K562 (cell line): ENCODE measurements around the gene MTMR3. TPM values are rescaled to one million over a fixed set of nuclear protein-coding genes. Genes with fewer than 3 reads are reported as not detected.
A peak's percentile ranks its signal among the peaks of the same experiment; 100 is the strongest.

Source experiments
- ARID2 ChIP-seq: fragments of 450-650 bp; IDR thresholded peaks from 2 replicates; pipeline ENCODE4 v1.6.1; 2017; ENCODE audit warnings: antibody characterized with exemption, mild to moderate bottlenecking
- BDP1 ChIP-seq: IDR thresholded peaks from 3 replicates; pipeline ENCODE4 v1.6.1; 2011; ENCODE audit not compliant: insufficient read length, insufficient read depth
- CBFB ChIP-seq: sonication (generic); formaldehyde crosslinking; IDR thresholded peaks from 2 replicates; pipeline ENCODE4 v1.4.0; 2020; ENCODE audit warnings: mild to moderate bottlenecking, missing genetic modification reagents
- DDX20 ChIP-seq: fragments of 450-650 bp; IDR thresholded peaks from 2 replicates; pipeline ENCODE4 v1.6.1; 2016; ENCODE audit warnings: missing genetic modification characterization, low read depth, mild to moderate bottlenecking, missing compliant biosample characterization, moderate library complexity
- HSF4 ChIP-seq: fragments of 250-450 bp; sonication (Bioruptor Pico); IDR thresholded peaks from 2 replicates; pipeline ENCODE4 v2.1.2; 2022; ENCODE audit warnings: mild to moderate bottlenecking, moderate library complexity, borderline replicate concordance
- ILF3 ChIP-seq: fragments of 450-650 bp; IDR thresholded peaks from 2 replicates; pipeline ENCODE4 v1.6.1; 2018; ENCODE audit warnings: antibody characterized with exemption, mild to moderate bottlenecking, moderate library complexity, borderline replicate concordance
- MCM2 ChIP-seq: fragments of 450-650 bp; IDR thresholded peaks from 2 replicates; pipeline ENCODE4 v1.6.1; 2017; ENCODE audit warnings: low read depth, mild to moderate bottlenecking
- MIER1 ChIP-seq: fragments of 450-650 bp; IDR thresholded peaks from 2 replicates; pipeline ENCODE4 v1.6.1; 2016; ENCODE audit warnings: antibody characterized with exemption, mild to moderate bottlenecking, low read depth
- NFYB ChIP-seq: IDR thresholded peaks from 2 replicates; pipeline ENCODE4 v1.6.1; 2011; ENCODE audit warnings: mild to moderate bottlenecking, moderate library complexity; ENCODE audit not compliant: insufficient read length; ENCODE audit errors: extremely low read depth
- PML ChIP-seq: IDR thresholded peaks from 2 replicates; pipeline ENCODE4 v1.6.1; 2012; ENCODE audit warnings: low read length, inconsistent platforms
- POLR2B ChIP-seq: fragments of 450-650 bp; IDR thresholded peaks from 2 replicates; pipeline ENCODE4 v1.6.1; 2018; ENCODE audit warnings: low read depth; ENCODE audit not compliant: partially characterized antibody
- PRMT5 ChIP-seq: sonication (generic); formaldehyde crosslinking; IDR thresholded peaks from 2 replicates; pipeline ENCODE4 v1.5.0; 2020; ENCODE audit warnings: missing genetic modification reagents
- RFX5 ChIP-seq: IDR thresholded peaks from 2 replicates; pipeline ENCODE4 v1.6.1; 2011; ENCODE audit warnings: low read depth, mild to moderate bottlenecking, improper control_type of control experiment, low read length
- SP1 ChIP-seq: sonication (generic); formaldehyde crosslinking; IDR thresholded peaks from 2 replicates; pipeline ENCODE4 v1.8.1; 2022; ENCODE audit warnings: mild to moderate bottlenecking, missing genetic modification reagents
- TCF3 ChIP-seq: sonication (generic); formaldehyde crosslinking; IDR thresholded peaks from 2 replicates; pipeline ENCODE4 v1.4.0; 2020; ENCODE audit warnings: mild to moderate bottlenecking, missing genetic modification reagents
- ZBTB17 ChIP-seq: fragments of 450-650 bp; formaldehyde crosslinking; IDR thresholded peaks from 2 replicates; pipeline ENCODE4 v1.4.0; 2020; ENCODE audit warnings: mild to moderate bottlenecking
- ZFX ChIP-seq: sonication (generic); formaldehyde crosslinking; IDR thresholded peaks from 2 replicates; pipeline ENCODE4 v1.8.0; 2022; ENCODE audit warnings: mild to moderate bottlenecking, missing genetic modification reagents, moderate library complexity
- ZNF124 ChIP-seq: sonication (generic); formaldehyde crosslinking; IDR thresholded peaks from 2 replicates; pipeline ENCODE4 v1.8.1; 2022; ENCODE audit warnings: missing genetic modification reagents
- ZNF212 ChIP-seq: fragments of 450-650 bp; formaldehyde crosslinking; IDR thresholded peaks from 2 replicates; pipeline ENCODE4 v1.4.0; 2020; ENCODE audit warnings: mild to moderate bottlenecking
- ZNF24 ChIP-seq: fragments of 450-650 bp; IDR thresholded peaks from 2 replicates; pipeline ENCODE4 v1.6.1; 2016
- ZNF384 ChIP-seq: IDR thresholded peaks from 2 replicates; pipeline ENCODE4 v1.6.1; 2012; ENCODE audit warnings: low read depth, low read length, improper control_type of control experiment
- ZSCAN29 ChIP-seq: fragments of 450-650 bp; IDR thresholded peaks from 2 replicates; pipeline ENCODE4 v1.6.1; 2017
- polyA plus RNA-seq, 8 experiments: library from polyadenylated mRNA; depleted of rRNA in 4 of 8; stranded (reverse) in 5 of 8; unstranded in 3 of 8; fragments of >200 nt; fragmentation: Nextera tagmentation in 2 of 8; fragmentation: Illumina TruSeq in 1 of 8; extraction: Ambion mirVana in 2 of 8; extraction: Trizol in 1 of 8; gene quantifications; 2 replicates each; pipeline versions ENCODE4 v1.2.1 to v1.2.3, GENCODE V29; 2011 to 2014; ENCODE audit warnings: inconsistent platforms in 1 of 8, missing spikeins in 1 of 8
- total RNA-seq, 7 experiments: library from RNA; depleted of rRNA in 6 of 7; stranded (reverse); fragments of >200 nt in 6 of 7; fragmentation: Illumina TruSeq in 2 of 7; extraction: Trizol in 2 of 7; gene quantifications; 2 replicates each; pipeline versions ENCODE4 v1.2.1 to v1.2.3, GENCODE V29; 2011 to 2021; ENCODE audit warnings: low replicate concordance in 1 of 7
- TF ChIP-seq, protein P1 (sequence below): sonication (generic); formaldehyde crosslinking; IDR thresholded peaks from 2 replicates; pipeline ENCODE4 v1.8.0; 2022; ENCODE audit warnings: missing genetic modification reagents, mild to moderate bottlenecking, borderline replicate concordance
- TF ChIP-seq, protein P2 (sequence below): fragments of 450-650 bp; conservative IDR thresholded peaks from 2 replicates; pipeline ENCODE4 v1.6.1; 2016; ENCODE audit warnings: missing genetic modification characterization, low read depth, mild to moderate bottlenecking, control low read depth, missing compliant biosample characterization
- TF ChIP-seq, protein P3 (sequence below): sonication (generic); IDR thresholded peaks from 2 replicates; pipeline ENCODE4 v1.6.1; 2016
- TF ChIP-seq, protein P4 (sequence below): fragments of 450-650 bp; IDR thresholded peaks from 2 replicates; pipeline ENCODE4 v1.7.1; 2018; ENCODE audit warnings: mild to moderate bottlenecking, low read depth; ENCODE audit not compliant: partially characterized antibody

The MTMR3 gene
- total and polyA plus RNA-seq, 9 of the 15 experiments (the other 6 are each of a cell fraction or from before 2014, with no cell fraction given) = 1.6 to 13.7 (median 7.9) TPM

- no peak for TF ChIP-seq NFYB
- TF ChIP-seq ZFX (CRISPR knock-in tag) = peak; percentile 82
- TF ChIP-seq ZNF24 = no peak
- peak; percentile 8; the same call in 1 of the 2 replicates for TF ChIP-seq TCF3 (CRISPR knock-in tag)
- peak; percentile 31; the same call in 1 of the 2 replicates for TF ChIP-seq PML
- no peak for TF ChIP-seq BDP1
- no peak for TF ChIP-seq ARID2
- TF ChIP-seq, protein P1, sequence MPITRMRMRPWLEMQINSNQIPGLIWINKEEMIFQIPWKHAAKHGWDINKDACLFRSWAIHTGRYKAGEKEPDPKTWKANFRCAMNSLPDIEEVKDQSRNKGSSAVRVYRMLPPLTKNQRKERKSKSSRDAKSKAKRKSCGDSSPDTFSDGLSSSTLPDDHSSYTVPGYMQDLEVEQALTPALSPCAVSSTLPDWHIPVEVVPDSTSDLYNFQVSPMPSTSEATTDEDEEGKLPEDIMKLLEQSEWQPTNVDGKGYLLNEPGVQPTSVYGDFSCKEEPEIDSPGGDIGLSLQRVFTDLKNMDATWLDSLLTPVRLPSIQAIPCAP = no peak
- no peak for TF ChIP-seq ZNF212 (CRISPR knock-in tag)
- TF ChIP-seq PRMT5 = no peak
- TF ChIP-seq, protein P2, sequence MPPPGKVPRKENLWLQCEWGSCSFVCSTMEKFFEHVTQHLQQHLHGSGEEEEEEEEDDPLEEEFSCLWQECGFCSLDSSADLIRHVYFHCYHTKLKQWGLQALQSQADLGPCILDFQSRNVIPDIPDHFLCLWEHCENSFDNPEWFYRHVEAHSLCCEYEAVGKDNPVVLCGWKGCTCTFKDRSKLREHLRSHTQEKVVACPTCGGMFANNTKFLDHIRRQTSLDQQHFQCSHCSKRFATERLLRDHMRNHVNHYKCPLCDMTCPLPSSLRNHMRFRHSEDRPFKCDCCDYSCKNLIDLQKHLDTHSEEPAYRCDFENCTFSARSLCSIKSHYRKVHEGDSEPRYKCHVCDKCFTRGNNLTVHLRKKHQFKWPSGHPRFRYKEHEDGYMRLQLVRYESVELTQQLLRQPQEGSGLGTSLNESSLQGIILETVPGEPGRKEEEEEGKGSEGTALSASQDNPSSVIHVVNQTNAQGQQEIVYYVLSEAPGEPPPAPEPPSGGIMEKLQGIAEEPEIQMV = no peak
- no peak for TF ChIP-seq ILF3
- TF ChIP-seq HSF4 = no peak
- TF ChIP-seq ZNF384 = no peak
- TF ChIP-seq MCM2 = no peak
- TF ChIP-seq CBFB (CRISPR knock-in tag) = no peak
- TF ChIP-seq, protein P3, sequence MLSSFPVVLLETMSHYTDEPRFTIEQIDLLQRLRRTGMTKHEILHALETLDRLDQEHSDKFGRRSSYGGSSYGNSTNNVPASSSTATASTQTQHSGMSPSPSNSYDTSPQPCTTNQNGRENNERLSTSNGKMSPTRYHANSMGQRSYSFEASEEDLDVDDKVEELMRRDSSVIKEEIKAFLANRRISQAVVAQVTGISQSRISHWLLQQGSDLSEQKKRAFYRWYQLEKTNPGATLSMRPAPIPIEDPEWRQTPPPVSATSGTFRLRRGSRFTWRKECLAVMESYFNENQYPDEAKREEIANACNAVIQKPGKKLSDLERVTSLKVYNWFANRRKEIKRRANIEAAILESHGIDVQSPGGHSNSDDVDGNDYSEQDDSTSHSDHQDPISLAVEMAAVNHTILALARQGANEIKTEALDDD = no peak
- TF ChIP-seq POLR2B = peak; percentile 61
- TF ChIP-seq RFX5 = no peak
- no peak for TF ChIP-seq DDX20 (tag)
- TF ChIP-seq MIER1 = no peak
- TF ChIP-seq, protein P4, sequence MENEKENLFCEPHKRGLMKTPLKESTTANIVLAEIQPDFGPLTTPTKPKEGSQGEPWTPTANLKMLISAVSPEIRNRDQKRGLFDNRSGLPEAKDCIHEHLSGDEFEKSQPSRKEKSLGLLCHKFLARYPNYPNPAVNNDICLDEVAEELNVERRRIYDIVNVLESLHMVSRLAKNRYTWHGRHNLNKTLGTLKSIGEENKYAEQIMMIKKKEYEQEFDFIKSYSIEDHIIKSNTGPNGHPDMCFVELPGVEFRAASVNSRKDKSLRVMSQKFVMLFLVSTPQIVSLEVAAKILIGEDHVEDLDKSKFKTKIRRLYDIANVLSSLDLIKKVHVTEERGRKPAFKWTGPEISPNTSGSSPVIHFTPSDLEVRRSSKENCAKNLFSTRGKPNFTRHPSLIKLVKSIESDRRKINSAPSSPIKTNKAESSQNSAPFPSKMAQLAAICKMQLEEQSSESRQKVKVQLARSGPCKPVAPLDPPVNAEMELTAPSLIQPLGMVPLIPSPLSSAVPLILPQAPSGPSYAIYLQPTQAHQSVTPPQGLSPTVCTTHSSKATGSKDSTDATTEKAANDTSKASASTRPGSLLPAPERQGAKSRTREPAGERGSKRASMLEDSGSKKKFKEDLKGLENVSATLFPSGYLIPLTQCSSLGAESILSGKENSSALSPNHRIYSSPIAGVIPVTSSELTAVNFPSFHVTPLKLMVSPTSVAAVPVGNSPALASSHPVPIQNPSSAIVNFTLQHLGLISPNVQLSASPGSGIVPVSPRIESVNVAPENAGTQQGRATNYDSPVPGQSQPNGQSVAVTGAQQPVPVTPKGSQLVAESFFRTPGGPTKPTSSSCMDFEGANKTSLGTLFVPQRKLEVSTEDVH = peak; percentile 41
- no peak for TF ChIP-seq ZBTB17
- TF ChIP-seq SP1 = peak; percentile 64; the same call in 1 of the 2 replicates
- TF ChIP-seq ZNF124 = no peak
- no peak for TF ChIP-seq ZSCAN29
Measured at GRCh38 chr22:29883045-29883774, at the start of gene MTMR3 (continued).
